ENCODE data around the gene KLHL36.
"Not testable (repeated sequence)": the region's sequence is repeated elsewhere in the genome, so short reads cannot be mapped to it uniquely, and the experiment has no call there.

KLHL36 gene

GRCh38 chr16:84684592-84684965, 36.3 kb downstream of the KLHL36 start:
- DNase-seq (ENCODE audit: low read depth): no peak
- no peak overlapping the region for H3K4me3 ChIP-seq (ENCODE audit: low read depth, low read length)
- no peak for TF ChIP-seq CTCF (conservative IDR thresholded peaks at IDR 0.05; ENCODE audit: low read depth, low read length)

- DNase-seq (ENCODE audit: low read depth): no peak
- H3K4me3 ChIP-seq (ENCODE audit: low read depth, low read length): no peak overlapping the region
- TF ChIP-seq CTCF (conservative IDR thresholded peaks at IDR 0.05; ENCODE audit: low read depth, low read length): no peak
Observed at GRCh38 chr16:84685210-84685609, 36.9 kb downstream of the KLHL36 start.

GRCh38 chr16:84686707-84687298, 38.5 kb downstream of the KLHL36 start:
- no peak overlapping the region for H3K4me3 ChIP-seq (ENCODE audit: low read depth, low read length)
- no peak for TF ChIP-seq CTCF (conservative IDR thresholded peaks at IDR 0.05; ENCODE audit: low read depth, low read length)
- no peak for DNase-seq (ENCODE audit: low read depth)

GRCh38 chr16:84687715-84688114, 39.4 kb downstream of the KLHL36 start:
- no peak for TF ChIP-seq CTCF (conservative IDR thresholded peaks at IDR 0.05; ENCODE audit: low read depth, low read length)
- H3K4me3 ChIP-seq (ENCODE audit: low read depth, low read length): no peak overlapping the region
- peak; percentile 96 for DNase-seq (ENCODE audit: low read depth)

- H3K4me3 ChIP-seq (ENCODE audit: low read depth, low read length); DNase-seq (ENCODE audit: low read depth): not testable (repeated sequence)
Observed at GRCh38 chr16:84688163-84688562, 39.9 kb downstream of the KLHL36 start.

- H3K4me3 ChIP-seq (ENCODE audit: low read depth, low read length): no peak overlapping the region
- no peak for TF ChIP-seq CTCF (conservative IDR thresholded peaks at IDR 0.05; ENCODE audit: low read depth, low read length)
- DNase-seq (ENCODE audit: low read depth): peak; percentile 92
Observed at GRCh38 chr16:84689111-84689510, 40.8 kb downstream of the KLHL36 start.

GRCh38 chr16:84690088-84690819, 41.9 kb downstream of the KLHL36 start:
- no peak overlapping the region for H3K4me3 ChIP-seq (ENCODE audit: low read depth, low read length)
- no peak for DNase-seq (ENCODE audit: low read depth)
- no peak for TF ChIP-seq CTCF (conservative IDR thresholded peaks at IDR 0.05; ENCODE audit: low read depth, low read length)

Measured in choroid plexus epithelial cell (primary cell).